Mammary epithelial cell (primary cell): Measurements from ENCODE around the gene MED12L.

Experiments used
- EZH2 ChIP-seq: IDR thresholded peaks from 2 replicates; pipeline ENCODE4 v1.6.1; 2012; ENCODE audit warnings: low read length, inconsistent platforms, borderline replicate concordance
- TF ChIP-seq, protein P1 (sequence below), 2 donors: IDR thresholded peaks in 1 of 2; conservative IDR thresholded peaks in 1 of 2; 2 replicates each; pipeline ENCODE4 v1.5.1; 2011 to 2012; ENCODE audit warnings: inconsistent platforms in 2 of 2, low read length in 2 of 2, mild to moderate bottlenecking in 2 of 2, control low read depth in 1 of 2, low read depth in 1 of 2; ENCODE audit not compliant: insufficient read depth in 1 of 2; ENCODE audit errors: extremely low read depth in 1 of 2

DNA sequence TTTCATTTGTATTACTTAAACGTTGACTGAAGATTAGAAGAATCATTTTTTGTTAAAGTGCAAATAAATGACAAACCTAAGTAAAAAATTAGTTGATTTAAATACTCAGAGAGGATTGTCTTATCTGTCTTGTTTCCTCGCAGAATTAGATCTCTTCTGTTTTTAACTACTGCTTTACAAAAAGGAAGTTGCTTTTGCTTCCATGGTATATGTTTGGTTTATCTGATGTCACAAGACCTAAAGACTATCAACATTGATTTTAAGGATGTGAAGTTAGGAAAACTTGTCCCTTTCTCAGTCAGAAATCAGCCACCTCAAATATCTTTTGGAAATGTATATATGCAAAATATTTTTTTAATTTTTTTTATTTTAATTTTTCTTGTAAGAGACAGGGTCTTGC is 88.9 kb downstream of the MED12L start:
- TF ChIP-seq, protein P1, sequence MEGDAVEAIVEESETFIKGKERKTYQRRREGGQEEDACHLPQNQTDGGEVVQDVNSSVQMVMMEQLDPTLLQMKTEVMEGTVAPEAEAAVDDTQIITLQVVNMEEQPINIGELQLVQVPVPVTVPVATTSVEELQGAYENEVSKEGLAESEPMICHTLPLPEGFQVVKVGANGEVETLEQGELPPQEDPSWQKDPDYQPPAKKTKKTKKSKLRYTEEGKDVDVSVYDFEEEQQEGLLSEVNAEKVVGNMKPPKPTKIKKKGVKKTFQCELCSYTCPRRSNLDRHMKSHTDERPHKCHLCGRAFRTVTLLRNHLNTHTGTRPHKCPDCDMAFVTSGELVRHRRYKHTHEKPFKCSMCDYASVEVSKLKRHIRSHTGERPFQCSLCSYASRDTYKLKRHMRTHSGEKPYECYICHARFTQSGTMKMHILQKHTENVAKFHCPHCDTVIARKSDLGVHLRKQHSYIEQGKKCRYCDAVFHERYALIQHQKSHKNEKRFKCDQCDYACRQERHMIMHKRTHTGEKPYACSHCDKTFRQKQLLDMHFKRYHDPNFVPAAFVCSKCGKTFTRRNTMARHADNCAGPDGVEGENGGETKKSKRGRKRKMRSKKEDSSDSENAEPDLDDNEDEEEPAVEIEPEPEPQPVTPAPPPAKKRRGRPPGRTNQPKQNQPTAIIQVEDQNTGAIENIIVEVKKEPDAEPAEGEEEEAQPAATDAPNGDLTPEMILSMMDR (conservative IDR thresholded peaks at IDR 0.05 in 1 of 2, IDR thresholded peaks at IDR 0.05 in 1 of 2; ENCODE audit: extremely low read depth in 1 of 2, insufficient read depth in 1 of 2, low read depth in 1 of 2, low read length in 2 of 2): no peak
- TF ChIP-seq EZH2: no peak
